Superior temporal gyrus (tissue), 1 donor: ENCODE results near the gene DCP1B.
"Not testable (repeated sequence)": the region's sequence is repeated elsewhere in the genome, so short reads cannot be mapped to it uniquely, and the experiment has no call there.

Experiments used
- DNase-seq: peaks from one replicate; pipeline ENCODE4 v3.0.0-alpha.2; 2016; ENCODE audit errors: extremely low spot score

Gene DCP1B

DNA sequence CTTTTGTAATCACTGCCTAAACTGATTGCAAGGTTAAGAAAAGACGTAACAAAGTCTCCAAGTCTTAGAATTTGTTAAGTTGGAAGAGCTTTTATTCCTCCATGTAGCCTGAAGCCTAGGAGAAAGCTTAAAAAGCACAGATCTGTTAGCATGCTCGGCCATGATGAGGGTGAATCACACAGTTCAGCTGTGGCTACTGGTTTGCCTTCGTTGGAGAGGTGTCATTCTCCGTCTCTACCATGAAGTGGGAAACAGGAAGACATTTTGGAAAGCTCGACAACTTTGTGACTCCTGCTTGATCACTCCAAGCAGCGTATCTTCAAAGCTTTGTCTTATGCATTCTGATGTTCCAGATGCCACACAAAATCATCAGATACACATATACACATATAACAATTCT, 27.1 kb downstream of the DCP1B start:
- DNase-seq: no peak

DNA sequence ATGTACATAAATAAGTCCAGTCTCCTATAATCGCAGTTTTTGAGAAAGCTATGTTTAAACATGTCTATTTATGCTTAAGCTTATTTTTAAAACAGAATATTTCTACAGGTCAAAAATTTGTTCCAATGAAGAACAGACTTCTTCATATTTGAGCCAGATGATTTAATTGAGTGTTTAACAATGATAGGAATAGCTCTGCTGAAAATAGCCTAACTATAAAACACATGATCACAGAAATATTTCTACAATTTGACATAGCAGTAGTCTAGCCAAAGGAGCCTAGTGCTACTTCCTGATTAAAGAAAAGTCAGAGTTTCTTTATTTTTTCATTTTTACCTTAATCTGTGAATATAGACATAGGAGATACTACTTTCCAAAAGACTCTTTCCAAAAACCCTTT, 29.4 kb downstream of the DCP1B start:
- DNase-seq: no peak

DNA sequence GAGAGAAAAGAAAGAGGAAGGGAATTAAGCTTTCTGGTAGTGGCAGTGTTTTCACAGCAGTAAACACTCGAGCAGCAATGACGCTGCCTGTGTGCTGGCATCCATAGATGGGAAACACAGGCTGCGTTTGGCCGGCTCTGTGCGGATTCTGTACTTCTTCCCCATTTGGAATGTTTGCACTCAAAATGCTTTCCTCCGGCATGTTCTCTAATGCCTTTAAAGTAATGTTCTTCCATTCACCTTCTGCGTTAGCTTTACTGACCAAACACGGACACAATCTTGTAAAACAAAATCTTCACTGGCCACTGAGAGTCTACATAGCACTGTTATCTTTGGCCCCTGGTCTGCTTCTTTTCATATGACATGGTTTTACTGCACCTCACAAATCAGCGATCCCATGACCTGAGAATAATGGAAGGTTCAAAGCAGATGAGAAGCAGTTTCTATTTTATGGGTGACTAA, 31.4 kb downstream of the DCP1B start:
- DNase-seq: peak; percentile 71

DNA sequence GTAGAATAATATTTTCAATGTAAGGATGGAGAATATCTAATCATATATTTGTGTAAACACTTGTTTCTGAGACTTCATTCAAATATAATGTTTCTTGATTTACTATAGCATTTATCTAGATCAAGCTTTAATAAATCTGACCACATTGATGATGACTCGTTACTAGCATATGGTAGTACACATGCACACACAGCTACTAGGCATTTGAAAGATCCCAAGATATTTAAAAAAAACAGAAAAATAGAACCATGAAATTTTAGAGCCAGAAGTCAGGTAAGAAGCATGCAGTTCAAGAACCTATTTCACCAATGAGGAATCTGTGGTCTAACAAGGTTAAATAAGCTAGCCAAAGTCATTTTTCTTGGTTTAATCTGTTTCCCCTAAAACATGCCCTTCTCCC, 32.0 kb downstream of the DCP1B start:
- DNase-seq: no peak

DNA sequence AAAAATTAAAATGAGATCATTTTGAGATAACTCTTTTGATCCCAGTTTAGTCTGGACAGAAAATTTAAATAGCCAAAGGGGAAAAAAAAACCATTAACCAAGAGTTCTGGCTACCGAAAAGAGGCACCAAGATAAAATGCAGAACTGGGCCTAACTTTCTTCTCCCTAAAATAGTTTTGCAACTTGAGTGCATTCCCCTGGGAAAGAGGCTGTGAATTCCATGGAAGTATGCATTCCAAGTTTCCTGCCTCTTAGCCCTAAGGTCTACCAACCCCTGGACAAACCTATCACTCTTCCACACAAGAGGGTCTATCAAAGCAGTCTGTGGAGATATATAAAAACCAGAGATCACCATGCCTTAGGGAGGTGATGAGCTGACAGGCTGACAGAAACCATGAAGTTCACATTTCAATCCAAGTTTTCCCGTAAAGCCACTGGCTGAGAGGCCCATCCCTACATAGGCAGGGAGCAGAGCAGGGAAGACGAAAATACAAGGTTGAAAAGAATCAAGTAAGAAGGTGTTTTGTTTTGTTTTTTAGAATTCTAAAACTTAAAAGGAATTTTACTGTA, 33.8 kb downstream of the DCP1B start:
- no peak for DNase-seq

DNA sequence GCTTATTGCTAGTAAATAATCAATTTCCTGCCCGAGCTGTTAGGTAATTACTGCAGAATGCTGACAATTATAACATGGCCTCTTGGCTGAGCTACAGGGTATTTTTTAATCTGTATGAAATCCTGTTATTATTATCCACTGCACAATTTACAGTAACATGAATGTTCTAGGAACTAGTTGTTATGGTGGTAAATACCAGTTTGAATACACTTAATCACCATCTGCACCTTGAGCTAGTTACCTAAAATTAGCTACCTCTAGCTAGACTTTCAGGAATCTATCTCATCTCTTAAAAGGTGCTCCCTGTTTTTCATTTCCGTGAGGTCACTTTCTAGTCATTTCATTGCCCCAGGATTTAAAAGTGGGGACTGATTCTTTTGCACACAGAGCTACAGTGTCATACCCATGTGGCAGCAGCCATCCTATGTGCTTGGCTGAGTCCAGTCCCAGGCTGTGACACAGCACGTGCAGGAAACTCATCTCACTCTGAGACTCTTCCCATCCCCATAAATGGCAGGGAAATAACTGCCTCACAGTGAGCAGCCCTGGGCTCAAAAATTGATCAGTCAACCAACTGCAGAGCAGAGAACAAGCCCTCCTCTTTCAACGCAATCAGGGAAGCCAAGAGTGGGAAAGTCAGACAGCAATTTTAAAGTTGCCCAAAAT, 37.6 kb downstream of the DCP1B start:
- DNase-seq: no peak

DNA sequence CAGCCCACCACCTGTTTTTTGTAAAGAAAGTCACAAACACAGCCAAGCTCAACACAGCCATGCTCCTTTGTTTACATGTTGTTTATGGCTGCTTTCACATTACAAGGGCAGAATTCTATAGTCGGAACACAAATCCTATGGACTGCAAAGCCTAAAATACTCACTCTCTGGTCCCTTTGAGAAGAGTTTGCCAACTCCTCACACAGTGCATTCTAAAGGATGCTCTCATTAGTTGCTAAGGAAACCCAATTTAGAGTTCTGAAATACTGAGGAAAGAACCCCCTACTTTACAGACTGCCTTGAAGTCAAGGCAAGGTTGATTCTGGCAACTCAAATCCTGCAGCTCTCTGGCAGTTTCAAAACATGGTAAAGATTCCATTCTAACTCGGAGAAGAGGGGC, 38.3 kb downstream of the DCP1B start:
- DNase-seq: no peak

DNA sequence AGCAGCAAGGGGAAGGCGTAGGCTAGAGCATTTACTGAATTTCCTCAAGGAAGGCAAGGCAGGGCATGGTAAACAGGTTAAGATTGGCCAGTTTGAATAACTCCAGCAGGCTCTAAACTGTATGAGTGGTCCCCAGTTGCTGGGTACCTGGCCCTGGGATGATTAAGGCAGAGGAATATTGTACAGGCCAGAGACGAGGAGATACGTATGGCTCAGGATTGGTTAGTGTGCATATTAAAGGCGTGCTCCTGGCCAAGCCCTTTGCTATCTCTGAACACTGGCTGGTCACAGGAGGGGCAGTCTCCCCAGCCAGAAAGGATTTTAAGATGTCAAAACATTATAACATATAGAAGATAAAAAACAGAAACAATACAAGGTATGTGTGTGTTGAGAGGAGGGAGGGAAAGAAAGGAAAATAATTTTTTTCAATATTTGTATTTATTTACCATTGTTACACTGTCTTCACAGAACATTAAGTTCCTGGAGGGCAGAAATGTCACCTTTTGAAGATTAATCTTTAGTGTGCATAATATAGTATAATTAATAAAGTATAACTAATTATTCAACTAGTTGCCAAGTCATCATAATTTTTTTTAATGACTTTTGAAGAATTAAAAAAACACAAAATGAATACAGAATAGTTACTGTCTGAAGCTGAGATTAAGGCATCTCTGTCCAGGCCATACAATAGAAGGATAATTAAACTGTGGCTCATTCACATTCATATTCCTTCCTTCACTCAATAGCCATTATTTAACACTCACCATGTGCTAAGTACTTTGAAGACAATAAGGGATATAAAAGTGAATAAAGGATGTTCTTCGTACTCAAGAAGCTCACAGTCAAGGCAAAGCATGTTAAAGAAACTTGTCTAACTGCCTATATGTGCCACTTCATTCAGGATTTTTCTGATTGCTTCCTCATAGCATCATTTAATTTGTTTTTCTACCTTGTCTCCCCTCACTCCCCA, 41.9 kb downstream of the DCP1B start:
- DNase-seq: no peak

DNA sequence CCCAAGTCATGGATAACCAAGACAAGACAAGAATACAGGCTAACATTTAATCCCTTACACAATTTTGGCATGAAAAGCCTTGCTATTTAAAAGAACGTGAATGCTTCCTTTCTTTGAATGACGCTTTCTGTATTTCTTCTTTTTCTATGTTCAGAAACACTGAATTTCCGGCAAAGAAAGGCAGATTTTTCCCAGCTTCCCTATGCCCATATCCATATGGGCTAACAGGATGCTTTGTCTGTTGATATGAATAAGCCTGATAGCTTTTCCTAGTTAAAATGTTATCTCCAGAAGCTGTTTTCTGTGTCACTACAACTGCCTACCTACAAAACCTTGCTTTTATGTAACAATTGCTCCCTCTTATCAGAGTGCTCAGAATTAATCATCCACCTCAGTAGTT, 47.5 kb downstream of the DCP1B start:
- no peak for DNase-seq

DNA sequence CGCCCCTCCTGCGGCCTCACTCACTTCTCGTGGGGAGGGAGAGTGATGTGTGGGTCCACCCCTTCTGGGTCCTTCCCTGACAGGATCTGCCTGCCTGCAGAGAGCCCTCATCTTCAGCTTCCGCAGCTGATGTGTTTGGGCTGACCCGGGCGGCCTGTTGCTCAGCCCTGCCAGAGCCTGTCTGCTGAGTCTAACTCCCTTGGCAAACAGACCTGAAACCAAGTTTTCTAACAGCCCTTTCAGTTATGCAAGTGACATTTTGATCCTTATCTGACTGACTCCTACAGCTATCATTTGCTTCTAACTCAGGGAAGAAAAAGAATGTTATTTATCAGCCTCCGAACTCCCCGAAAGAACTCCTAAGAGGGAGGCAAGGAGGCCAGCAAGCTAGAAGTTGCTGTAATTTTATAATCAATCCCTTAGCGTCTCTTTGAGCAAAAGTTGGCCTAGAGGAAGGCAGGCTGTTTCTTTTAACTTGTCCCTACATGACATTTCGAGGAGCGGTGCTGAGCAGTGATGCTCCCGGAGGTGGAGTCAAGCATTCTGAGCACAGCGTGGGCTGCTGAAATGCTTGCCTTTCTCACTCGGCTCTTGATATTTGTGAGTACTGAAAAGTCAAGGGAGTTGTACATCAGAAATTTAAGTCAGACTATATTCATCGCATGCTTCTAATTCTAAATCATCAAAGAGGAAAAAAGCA, 54.3 kb downstream of the DCP1B start:
- no peak for DNase-seq

DNA sequence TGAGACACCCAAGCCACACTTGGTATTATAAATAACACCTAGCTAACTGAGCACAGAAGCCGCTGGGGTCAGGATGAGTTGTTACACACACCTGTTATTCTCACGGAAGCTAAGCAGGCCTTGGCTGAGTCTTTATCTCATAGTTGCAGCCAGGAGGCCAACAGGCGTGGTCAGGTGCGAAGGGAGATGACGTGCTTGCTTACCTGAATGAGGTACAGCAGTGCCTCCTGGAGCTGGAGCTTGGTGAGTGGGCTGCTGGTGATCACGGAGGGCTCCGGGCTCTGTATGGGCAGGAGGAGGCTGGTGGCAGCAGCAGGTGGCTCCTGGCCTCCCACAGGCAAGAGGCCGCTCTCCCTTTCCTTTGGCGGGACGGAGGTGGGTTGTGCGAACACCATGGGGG, 55.4 kb downstream of the DCP1B start:
- DNase-seq: no peak

DNA sequence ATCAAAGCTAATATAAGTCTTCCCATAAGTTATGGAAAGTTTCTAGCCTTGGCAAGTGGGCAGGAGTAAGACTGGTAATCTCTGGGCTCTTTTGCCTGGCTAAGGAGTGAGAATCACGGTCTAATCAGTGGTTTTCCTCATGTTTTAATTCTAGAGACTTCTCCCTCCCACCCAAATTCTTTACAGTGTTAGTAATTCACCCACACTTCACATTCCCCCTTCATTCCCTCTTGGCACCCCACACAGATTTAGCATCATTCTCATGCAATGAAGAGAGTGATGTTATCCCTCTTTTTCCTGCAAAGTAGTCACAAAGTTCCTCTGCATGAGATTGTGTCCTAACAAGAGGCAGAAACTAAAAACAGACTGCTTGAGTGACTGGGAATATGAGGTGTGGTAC, 57.2 kb downstream of the DCP1B start:
- DNase-seq: no peak

DNA sequence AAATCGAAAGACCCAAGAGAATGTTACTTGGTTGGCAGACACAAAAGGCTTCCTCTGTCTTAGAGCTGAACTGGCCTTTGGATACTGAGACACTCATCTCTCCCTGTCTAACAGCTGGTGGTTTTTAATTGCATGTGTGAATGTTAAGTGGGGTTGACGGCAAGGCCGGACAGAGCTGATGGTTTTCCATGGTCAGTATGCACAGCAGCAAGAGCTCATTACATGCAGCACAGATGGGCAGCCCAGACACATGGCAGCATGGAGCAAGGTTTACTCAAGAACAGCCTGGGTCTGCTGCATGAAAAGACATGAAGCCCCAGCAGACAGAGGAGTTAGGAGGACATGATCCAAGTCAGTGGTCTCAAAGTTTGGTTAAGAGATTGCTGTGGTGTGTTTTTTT, 58.0 kb downstream of the DCP1B start:
- no peak for DNase-seq

DNA sequence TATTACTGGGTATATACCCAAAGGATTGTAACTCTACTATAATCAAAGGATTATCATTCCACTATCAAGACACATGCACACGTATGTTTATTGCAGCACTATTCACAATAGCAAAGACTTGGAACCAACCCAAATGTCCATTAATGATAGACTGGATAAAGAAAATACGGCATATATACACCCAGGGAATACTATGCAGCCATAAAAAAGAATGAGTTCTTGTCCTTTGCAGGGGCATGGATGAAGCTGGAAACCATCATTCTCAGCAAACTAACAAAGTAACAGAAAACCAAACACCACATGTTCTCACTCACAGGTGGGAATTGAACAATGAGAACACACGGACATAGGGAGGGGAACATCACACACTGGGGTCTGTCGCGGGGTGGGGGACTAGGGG, 58.8 kb downstream of the DCP1B start:
- not testable (repeated sequence) for DNase-seq

DNA sequence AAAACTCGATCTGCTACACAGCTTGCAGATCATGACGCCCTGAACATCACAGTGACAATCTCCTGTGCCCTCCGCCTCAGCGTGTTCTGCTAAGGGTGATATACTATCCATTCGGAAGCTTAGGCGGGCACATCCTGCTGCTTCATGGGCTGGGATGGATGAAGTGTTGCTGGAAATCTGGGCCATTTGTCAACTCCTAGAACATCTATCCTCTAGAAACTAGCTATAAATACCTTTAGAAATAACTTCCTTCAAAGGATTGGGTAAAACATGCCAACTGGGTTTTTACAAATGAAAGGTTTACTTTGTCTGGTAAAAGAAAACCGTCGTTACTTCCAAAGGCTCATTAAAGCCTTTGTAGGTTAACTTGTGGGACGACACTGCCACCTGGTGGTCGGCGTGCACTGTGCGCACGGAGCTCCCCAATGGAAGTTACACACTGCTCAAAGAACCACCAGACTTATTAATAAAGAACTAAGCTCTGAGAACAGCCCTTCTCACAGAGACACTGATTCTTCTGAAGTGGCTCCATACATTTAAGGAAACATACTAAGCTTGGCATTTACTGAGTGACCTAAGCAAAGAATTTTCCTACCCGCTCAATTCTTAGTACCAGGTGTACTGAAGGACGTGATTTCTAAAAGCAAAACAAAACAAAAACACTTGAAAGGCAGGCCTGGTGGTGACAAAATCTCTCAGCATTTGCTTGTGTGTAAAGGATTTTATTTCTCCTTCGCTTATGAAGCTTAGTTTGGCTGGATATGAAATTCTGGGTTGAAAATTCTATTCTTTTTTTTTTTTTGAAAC, 64.3 kb downstream of the DCP1B start:
- DNase-seq: peak; percentile 98

DNA sequence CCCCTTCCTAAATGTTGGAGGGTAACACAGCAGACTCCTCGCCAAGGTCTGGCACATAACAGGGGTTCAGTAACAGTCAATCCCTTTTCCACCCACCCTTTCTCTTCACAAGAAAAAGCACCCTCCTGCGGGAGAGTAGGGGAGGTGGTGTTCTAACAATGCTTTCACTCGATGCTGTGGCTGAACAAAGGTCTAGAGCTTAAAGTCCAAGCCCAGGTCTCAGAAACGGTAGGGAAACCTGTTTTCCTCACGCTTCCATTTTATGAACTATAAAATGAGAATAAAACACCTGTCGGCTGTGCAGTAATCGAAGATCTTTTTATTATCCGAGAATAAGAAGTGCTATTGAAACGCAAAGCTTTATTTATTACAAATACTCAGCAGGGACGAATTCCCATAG, 64.9 kb downstream of the DCP1B start:
- DNase-seq: no peak

DNA sequence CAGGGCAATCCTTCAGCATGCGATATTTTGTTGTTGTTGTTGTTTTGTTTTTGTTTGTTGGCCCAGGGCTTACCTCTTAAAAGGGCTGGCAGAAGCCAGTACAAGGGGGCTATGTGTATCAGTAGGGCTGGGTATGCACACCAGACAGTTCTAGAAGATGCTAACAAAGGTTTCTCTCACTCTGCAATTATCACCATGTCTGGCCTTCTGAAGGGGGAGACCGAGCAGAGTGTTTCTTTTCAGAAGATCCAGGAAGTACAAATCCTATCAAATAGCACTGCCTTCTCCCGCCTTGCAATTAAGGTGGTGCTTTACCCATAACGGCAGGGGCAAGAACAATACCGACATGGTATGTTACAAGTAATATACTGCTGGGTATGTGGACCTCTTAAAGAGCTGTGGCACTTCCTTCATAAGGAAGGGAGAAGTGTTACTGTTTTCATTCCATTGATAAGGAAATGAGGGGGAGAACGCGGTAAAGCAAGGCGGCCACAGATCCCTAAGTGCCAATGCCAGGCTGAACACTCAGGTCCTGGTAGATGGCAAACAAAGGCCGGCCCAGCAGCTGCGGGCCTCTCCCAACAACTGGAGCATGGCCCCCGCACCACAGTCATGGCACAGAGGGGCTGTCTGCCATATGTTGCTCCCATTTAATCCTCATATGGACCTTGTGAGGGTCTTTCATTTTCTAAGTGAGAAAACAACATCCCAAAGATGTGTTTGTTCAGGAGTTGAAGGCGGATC, 66.6 kb downstream of the DCP1B start:
- peak; percentile 50 for DNase-seq

DNA sequence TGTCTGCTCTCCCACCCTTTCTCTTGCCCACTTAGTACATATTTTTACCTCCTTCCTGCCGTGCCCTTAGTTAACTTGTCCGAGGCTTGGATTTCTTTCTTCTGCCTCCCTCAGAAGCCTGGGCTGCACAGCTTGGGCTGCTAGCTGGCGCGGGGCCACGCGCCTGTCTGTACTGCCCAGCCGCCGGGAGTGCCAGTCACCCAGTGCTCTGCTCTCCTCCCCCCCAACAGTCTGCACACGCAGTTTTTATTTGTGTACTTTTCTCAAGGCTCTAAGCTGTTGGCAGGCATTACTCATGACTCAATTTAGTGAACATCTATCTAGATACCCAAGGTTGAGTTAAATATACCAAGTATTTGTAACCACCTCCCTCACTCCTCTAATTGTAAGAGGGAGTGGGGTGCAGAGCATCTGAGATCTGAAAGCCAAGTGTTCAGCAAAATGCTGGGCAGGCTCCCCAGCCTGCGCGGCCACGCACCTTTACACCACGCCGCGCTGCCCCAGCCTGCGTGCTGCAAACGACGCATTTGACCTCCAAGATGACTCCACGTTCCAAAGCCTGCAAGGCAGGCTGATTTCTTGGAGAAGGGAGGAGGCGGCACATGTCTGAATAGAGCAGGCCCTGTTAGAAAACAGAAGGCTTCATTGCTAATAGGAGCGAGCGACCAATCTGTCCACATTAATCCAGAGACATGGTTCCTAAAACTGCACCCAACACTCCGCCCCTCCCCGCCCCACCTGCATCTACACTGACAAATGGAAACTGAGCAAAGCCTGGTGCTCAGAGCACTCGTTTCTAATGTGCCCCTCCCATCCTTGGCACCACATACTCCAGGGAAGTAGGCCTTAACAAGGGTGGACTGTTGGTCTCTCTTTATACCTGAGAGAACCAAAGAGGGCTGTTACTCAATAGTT, 67.6 kb downstream of the DCP1B start:
- peak; percentile 94 for DNase-seq

DNA sequence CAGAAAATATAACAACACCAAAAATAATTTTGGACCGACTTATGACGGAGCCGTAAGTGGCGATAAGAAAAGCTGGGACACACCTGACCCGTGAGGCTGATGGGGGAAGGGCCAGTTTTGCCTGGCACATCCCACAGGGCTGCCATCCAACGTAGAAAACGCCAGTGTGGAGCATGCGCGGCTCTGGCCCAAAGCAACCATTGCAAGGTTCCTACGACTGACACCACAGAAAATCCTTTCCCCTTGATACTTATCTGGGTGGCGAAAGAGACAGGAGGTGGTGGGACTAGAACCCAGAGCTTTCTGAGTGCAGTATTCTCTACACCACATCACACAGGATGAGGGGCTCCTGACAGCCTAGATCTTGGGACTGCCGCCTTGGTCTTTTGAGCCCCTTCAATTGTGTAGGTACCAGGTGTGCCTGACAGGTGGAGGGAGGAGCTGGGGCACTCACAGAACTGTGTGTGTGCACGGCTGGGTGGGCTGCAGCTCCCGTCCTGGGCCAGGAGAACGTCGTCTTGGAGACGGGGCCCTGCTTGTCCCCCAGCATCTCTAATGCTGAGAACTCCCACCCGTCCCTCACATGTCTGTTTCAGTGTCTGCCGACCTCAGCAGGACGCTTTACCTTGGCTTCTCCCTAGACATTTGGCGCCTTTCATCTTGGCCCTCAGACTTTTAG, 68.4 kb downstream of the DCP1B start:
- peak; percentile 81 for DNase-seq
